Stomach (tissue), 4 donors: ENCODE measurements around the gene CLMP.

ENCODE experiments used
- POLR2AphosphoS5 ChIP-seq, 3 donors: sonication (generic); formaldehyde crosslinking; IDR thresholded peaks; one replicate each; pipeline ENCODE4 v1.6.1; 2016; ENCODE audit warnings: antibody characterized with exemption in 3 of 3
- TF ChIP-seq, protein P1 (sequence below), 7 experiments: fragments of 450-650 bp in 4 of 7; fragments of 200-600 bp in 3 of 7; sonication (generic) in 3 of 7; IDR thresholded peaks; one replicate each; pipeline ENCODE4 v1.5.1; 2016 to 2019; ENCODE audit warnings: antibody characterized with exemption in 7 of 7, control low read depth in 2 of 7, mild to moderate bottlenecking in 1 of 7

DNA sequence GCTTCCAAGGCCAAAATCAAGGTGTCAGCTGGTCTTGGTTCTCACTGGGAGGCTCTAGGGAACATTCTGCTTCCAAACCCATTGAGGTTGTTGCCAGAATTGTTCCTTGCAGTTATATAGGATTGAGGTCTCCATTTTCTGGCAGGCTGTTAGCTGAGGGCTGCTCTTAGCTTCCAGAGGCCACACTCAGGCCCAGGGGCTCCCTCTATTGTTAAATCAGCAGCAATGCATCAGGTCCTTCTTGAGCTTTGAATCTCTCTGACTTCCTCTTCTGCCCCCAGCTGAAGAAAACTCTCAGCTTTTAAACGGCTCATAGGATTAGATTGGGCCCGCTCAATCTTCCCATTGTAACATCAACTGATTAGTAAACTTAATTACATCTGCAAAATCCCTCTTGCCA, 174.1 kb downstream of the CLMP start:
- TF ChIP-seq, protein P1, sequence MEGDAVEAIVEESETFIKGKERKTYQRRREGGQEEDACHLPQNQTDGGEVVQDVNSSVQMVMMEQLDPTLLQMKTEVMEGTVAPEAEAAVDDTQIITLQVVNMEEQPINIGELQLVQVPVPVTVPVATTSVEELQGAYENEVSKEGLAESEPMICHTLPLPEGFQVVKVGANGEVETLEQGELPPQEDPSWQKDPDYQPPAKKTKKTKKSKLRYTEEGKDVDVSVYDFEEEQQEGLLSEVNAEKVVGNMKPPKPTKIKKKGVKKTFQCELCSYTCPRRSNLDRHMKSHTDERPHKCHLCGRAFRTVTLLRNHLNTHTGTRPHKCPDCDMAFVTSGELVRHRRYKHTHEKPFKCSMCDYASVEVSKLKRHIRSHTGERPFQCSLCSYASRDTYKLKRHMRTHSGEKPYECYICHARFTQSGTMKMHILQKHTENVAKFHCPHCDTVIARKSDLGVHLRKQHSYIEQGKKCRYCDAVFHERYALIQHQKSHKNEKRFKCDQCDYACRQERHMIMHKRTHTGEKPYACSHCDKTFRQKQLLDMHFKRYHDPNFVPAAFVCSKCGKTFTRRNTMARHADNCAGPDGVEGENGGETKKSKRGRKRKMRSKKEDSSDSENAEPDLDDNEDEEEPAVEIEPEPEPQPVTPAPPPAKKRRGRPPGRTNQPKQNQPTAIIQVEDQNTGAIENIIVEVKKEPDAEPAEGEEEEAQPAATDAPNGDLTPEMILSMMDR (IDR thresholded peaks at IDR 0.05), result peak in 2 of 7 experiments; percentile 8 to 10
- TF ChIP-seq POLR2AphosphoS5 (IDR thresholded peaks at IDR 0.05), result no peak
